Stimulated activated CD8-positive, alpha-beta memory T cell treated with anti-CD3 and anti-CD28 coated beads, Interleukin-7, amount 100 ng/mL, for 48 hours (primary cell): Measurements from ENCODE around the gene FAM162A.
"Not testable (repeated sequence)": the region's sequence is repeated elsewhere in the genome, so short reads cannot be mapped to it uniquely, and the experiment has no call there.

Experiments used
- DNase-seq, 2 donors: peaks; one replicate each; pipeline ENCODE4 v3.0.0-alpha.2; 2020; ENCODE audit warnings: low read depth in 1 of 2; ENCODE audit errors: extremely low read depth in 1 of 2

FAM162A gene

DNA sequence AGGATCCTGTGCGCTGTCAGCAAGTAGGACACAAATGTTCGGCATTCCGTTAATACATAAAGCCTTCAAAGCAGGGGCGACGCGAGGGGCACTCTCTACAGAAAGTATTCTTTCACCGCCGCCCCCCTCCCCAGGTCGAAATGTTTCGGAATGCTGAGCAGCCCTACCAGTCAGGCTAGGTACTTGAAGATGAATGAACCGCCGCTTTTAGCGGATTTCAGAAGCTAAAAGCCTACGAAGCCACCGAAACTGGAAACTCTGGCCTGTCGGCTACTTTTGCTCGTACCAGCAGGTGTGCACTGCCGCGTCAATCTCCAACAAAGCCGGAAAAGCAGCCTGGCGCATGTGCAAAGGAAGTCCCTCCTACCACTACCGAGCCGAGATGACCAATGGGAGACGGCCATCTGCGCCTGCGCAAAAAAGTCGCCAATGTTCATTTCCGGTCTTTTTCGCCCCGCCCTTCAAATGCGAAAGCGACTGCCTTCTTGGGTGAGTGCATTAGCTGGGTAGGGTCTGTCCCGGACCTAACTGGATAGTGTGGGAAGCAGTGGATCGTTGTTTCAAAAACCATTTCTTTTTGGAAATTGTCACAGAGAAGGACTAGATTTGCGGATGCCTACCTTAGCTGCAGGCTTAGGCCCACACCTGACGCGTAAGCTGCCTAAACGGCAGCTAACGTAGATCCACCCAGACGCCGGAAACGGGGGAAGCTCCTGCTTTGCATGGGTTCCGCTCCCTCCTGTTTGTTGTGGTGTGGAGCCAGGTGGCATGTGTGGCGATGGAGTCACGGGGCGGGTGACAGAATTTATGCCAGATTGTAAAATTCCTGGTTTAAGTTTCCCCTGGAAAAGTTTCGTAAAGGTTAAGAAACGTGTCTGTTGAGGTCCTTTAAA lies 32.0 kb downstream of the FAM162A start, which contains the start of gene WDR5B:
TSS of gene WDR5B (minus strand) at position 301 of the 893 bp plus-strand sequence. CDS start 534 bp downstream, outside the sequence.
- peak; percentile 96 to 97 for DNase-seq

DNA sequence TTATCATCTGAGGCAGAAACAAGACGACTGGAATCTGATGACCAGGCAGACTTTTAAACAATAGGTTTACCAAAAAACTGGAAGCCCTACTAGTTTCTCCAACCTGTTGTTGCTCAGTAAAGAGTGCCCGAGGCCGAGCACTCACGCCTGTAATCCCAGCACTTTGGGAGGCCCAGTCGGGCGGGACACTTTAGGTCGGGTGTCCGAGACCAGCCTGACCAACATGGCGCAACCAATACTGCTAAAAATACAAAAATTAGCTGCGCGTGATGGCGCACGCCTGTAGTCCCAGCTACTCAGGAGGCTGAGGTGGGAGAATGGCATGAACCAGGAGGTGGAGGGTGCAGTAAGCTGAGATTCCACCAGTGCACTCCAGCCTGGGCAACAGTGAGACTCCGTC lies 33.0 kb downstream of the FAM162A start:
- no peak for DNase-seq

DNA sequence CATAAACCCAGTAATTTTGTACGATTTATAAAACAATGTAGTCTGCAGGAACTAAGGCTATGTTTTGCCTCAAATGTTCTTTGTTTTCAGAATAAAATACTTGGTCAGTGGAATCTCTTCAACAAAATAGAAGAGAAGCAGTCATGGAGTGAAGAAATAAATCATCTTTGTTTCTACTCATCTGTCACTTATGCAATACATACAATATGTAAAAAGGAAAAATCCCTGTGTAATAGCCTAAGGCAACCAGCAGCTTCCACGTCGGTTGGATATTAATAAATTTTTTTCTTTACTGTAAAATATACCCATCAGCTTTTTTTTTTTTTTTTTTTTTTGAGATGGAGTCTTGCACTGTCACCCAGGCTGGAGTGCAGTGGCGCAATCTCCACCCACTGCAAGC lies 37.1 kb downstream of the FAM162A start:
- no peak for DNase-seq

DNA sequence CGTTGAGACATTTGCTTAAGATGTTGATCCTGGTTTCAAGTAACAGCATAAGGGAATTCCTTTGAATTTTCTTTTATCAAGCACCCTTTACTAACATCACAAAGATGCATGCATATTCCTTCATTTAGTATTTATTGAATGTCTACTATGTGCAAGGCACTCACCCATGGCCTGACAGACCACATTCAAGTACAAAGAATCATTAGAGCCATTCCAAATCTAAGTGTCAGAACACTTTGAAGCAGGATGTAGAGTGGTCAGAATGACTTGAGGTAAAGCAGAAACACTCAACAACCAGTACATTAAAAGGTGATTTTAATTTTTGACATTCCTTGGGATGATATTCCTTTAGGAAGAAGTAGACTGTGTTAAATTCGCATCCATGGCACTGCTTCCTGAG lies 37.9 kb downstream of the FAM162A start:
- DNase-seq, result no peak

DNA sequence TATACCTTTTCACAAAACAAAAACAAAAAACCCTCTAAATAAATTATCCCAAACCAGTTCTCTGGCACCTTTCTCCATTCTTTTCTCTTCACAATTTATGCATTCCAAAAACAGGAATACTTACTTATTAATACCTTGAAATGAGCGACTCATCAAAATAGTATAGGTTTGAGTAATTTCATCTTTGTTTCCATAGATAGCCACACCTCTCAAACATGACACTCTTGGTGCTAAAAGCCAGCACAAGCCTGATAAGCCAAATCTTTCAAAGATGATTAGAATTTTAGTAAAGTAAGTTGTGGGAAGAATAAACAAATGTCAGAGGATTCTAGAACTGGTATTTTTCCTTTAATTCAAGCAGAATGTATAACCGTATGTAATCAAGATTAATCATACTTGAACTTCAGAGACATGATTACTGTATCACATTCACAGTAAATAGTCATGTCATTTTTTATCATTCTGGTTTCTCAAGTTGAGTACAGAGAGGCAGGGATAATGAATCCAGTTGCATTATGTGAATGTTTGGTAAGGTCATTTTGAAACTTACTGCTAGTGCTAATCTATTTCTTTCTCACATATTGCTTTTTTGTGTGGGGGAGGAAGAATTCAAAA lies 44.0 kb downstream of the FAM162A start:
- DNase-seq, result no peak

DNA sequence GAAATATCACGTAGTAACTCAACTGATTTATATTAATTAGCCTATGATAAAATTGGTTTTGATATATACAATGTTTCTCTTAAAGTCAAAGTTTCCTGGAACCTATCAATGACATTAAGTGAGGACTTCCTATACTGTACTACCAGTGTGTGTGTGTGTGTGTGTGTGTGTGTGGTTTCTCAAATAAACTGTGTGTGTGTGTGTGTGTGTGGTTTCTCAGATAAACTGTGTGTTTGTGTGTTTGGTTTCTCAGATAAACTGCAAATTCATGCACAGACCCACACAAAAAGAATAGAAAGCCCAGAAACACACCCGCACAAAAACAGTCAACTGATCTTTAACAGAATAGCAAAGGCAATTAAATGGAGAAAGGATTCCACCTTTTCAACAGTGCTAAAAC lies 46.4 kb downstream of the FAM162A start:
- DNase-seq, result no peak

DNA sequence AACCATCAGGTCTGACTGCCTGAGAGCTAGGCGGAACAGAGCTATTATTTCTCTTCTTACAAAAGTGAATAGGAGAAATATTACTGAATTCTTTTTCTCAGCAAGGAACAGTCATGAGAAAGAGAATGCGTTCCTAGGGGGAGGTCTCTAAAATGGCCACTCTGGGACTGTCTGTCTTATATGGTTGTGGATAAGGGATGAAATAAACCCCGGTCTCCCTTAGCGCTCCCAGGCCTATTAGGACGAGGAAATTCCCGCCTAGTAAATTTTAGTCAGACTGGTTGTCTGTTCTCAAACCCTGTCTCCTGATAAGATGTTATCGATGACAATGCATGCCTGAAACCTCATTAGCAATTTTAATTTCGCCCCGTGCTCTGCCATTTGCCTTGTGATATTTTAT lies 52.0 kb downstream of the FAM162A start:
- DNase-seq, result no peak

DNA sequence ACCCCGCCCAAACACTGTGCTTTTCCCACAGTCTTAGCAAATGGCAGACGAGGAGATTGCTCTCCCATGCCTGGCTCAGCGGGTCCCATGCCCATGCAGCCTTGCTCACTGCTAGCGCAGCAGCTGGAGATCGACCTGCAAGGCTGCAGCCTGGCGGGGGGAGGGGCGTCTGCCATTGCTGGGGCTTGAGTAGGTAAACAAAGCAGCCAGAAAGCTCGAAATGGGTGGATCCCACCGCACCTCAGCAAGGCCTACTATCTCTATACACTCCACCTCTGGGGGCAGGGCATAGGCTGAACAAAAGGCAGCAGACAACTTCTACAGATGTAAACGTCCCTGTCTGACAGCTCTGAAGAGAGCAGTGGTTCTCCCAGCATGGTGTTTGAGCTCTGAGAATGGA lies 59.1 kb downstream of the FAM162A start:
- no peak for DNase-seq

DNA sequence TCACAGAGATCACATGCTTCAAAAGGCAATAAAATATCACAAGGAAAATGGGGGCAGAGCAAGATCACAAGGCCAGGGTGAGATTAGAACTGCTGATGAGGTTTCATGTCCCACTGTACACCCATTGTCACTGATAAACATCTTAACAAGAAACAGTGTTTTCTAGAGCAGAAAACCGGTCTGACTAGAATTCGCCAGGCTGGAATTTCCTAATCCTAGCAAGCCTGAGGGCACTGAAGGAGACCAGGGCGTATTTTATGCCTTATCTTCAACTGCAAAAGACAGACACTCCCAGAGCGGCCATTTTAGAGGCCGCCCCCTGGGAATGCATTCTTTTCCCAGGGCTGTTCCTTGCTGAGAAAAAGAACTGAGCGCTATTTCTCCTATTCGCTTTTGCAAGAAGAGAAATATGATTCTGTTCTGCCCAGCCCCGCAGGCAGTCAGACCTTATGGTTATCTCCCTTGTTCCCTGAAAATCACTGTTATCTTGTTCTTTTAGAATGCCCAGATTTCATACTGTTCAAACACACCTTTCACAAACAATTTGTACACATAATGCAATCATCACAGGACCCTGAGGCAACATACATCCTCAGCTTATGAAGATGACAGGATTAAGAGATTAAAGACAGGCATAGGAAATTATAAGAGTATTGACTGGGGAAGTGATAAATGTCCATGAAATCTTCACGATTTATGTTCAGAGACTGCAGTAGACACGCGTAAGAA lies 59.9 kb downstream of the FAM162A start:
- not testable (repeated sequence) for DNase-seq

DNA sequence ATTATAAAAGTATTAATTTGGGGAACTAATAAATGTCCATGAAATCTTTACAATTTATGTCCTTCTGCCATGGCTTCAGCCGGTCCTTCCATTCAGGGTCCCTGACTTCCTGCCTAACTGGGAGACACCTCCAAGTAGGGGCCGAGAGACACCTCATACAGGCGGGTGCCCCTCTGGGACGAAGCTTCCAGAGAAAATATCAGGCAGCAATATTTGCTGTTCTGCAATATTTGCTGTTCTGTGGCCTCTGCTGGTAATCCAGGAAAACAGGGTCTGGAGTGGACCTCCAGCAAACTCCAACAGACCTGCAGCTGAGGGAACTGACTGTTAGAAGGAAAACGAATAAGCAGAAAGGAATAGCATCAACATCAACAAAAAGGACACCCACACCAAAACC lies 60.5 kb downstream of the FAM162A start:
- not testable (repeated sequence) for DNase-seq

DNA sequence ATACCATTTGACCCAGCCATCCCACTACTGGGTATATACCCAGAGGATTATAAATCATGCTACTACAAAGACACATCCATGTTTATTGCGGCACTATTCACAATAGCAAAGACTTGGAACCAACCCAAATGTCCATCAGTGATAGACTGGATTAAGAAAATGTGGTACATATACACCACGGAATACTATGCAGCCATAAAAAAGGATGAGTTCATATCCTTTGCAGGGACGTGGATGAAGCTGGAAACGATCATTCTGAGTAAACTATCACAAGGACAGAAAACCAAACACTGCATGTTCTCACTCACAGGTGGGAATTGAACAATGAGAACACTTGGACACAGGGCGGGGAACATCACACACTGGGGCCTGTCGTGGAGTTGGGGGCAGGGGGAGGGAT lies 64.2 kb downstream of the FAM162A start:
- not testable (repeated sequence) for DNase-seq

DNA sequence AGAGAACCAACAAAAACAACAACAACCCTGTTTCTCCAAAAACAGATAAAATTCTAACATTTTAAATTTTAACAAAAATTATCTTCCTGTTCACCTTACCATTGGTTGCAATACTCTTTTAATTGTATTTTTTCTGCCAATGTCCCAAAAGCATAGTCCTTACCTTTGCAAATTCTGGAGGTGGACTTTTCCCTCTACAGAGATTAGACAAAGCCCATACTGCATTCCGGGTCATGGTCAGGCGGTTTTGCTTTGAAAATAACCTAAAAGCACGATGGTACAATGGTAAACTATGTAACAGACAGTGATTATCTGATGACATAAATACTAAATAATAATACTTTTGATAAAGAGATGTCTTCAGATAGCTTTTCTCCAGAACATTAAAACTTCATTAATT lies 67.4 kb downstream of the FAM162A start:
- DNase-seq, result no peak

DNA sequence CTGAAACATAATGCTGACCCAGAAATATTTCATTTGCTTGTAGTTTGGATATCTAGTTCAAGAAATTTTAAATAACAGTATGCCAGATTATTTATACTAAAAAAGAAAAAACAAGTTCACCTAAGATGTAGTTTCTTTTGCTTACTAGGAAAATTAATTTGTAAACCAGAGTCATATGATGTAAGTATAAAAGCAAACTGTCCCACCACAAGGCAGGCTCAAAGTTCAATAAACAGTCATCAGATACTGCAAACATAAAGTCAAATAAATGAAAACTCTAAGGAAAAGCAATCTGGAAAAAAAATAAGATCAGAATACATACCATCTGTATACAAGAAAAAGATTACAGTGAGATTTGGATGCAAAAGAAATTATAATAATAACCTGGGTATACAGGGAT lies 72.1 kb downstream of the FAM162A start:
- DNase-seq, result no peak

DNA sequence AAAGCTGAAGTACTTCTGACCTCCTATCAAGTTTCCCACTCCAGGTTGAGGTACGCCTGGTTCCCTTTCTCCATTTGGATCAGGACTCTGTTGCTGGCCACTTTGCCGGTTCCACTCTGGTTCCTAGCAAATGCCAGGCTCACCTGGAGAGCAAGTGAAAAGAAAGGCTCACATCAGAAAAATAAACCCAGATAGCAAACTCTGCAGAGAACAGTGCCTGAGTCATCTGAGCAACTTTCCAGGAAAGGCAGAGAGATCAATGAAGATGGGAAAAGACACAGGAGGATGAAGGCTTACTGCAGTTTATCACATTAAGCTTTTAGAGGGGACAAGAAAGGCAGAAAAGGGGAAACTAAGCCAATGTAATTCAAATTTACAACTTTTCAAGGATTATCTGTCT lies 73.7 kb downstream of the FAM162A start:
- no peak for DNase-seq

DNA sequence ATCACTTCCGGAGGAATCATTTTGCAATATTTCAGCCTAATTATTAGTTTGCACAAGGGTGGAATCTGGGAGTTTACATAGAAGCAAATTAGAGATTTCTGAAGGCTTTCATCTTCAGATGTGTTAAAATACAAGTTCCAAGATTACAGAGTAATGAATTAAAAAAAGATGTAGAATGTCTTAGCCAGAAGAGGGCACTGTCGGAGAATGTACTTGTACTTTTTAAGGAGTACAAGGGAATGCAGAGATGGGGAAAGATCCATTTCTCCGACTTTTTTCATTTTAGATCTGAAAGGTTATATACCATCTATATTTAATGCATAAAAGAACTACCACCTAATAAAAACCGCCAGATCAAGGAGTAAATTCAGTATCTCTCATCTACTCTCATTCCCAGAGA lies 75.0 kb downstream of the FAM162A start:
- no peak for DNase-seq

DNA sequence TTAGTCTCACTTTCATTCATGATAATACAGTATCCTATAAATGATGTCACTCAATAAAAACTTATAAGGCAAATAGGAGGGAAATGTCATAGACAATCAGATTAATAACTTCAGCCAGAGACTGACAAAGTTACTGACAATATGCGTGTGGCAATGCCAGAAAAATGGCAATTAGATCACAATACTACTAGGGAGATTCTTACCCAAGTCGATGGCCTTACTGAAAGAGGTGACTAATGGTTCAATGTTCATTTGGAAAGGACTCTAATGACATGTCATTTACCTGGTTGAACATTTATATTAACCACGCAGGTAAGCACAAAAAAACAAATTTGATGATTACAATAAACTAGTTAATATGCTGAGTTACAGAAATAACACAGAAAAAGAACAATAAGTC lies 77.8 kb downstream of the FAM162A start:
- DNase-seq, result no peak
